ENCODE results near the gene DGKB.

DGKB gene

DNA sequence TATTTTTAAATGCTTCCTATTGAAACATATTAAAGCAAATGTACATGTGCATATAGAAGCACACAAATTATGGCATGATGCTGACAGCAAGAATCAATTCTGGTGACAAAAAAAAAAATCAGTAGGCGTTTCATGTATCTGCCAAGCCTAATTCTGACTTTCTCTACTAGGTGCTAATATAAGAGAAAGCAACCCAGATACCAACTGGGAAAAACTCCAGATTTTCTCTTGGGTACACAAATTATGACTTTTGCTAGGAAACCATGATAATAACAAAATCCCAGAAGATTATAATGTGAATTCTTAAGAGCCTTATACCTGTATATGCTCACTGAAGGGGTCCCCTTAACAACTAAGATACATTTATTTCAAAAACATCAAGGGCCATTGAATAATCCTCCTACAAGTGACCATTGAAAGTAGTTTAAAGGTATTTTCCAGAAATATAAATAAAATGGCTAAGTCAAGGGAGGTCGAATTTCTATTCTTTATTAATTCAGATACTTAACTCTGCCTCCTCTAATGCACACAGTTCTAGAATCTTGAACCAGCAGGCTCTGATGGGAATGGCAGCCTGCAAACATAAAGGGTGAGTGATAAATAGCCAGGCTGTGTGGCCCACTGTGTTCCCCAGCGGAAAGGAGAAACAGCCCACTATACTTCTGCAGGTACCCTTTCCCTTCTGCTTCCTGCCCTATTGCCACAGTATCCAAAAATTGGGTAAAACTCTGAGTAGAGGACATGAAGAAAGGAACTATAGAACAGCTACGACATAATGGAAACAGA is 84.5 kb downstream of the DGKB start:
- no peak for DNase-seq

DNA sequence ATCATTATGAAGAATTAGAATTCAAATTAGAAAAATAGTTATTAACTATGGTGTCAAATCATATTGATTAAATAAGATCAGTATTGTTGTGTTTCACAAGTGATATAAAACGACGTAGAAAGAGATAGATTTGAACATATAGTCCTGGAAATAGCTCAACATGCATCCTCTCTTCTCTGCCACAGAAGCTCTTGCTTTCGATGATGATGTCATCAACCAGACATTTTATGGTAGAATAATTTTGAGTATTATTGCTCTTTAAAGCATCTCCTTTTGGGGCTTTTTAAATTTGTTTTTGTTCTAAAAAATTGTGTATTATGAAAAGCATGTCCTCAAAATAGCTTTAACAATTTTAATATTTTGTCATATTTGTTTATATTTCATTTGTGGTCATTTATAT is 95.0 kb downstream of the DGKB start:
- DNase-seq: no peak

DNA sequence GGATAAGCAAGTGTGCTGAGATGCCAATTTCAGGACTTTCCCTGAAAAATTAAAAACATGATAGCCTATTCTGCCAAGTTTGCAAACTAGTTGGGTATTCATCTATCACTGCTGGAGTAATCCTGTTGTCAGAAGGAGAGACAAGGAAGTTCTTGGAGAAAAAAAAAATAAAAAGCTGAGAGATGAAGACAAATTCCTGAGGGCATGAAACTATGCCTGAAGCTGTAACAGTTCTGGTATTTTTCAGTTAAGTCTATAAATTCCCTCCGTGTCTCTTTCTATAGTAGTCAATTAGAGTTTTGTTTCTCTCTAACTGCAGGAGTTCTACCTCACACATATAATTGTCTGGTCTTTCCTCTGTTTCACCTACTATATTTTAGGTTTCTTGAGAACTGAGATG is 95.7 kb downstream of the DGKB start:
- DNase-seq: no peak

DNA sequence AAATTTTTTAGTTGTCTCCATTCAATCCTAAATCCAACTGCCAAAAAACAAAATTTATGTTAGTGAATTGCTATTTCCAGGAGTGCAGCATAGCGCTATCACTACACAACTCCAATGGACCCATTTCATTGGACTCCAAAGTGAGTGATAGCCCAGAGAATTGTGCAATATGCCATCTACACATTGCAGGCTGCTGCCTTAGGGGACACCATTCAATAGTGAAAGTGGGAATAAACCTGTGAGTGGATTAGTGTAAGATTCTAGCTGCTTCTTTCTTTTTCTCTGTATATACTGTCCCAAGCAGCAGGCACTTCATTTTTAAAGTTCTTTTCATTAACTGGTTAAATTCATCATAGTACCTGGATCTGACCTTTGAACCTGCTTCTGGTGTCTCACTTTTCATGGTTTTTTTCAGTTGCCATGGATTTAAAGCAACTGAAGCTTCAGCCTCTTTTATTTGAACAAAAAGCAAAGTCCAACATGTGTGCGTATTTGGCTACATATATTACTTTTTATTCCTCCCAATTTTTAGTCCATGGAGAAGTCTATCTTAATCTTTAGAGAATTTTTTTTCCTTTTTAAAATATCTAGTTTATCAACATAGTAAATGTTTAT is 97.3 kb downstream of the DGKB start:
- DNase-seq: no peak

DNA sequence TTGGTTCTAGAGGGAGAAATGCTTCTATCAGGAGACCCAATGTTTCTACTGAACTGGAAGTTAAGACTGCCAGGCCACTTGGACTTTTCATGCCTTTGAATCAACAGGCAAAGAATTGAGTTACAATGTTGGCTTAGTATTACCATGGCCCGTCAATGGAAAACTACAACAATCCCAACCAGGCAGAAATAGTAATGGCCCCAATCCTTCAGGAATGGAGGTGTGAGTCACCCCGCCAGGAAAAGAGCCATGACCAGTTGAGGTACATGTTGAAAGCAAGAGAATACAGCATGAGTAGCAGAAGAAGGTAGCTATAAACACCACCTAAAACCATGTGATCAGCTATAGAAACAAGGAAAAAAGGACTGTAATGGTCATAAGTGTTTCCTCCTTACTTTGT is 101.9 kb downstream of the DGKB start:
- no peak for DNase-seq

DNA sequence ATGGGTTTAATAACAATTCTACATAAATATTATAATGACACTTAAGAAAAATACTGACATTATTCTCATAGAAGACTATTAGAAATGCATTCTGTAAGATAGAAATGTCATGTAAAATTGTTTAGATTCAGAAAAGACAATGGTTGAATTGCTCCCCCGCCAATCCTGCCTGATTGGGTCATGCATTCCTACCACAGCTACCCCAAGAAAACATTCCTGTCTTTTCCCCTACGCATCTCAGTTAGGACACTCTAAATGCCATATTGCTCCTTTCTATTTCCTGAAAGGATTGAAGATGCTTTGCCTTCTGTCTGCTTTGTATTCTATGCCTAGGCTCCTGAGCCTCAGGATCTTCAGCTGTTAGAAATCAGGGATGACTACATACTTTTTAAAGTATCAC is 109.4 kb downstream of the DGKB start:
- DNase-seq: no peak

DNA sequence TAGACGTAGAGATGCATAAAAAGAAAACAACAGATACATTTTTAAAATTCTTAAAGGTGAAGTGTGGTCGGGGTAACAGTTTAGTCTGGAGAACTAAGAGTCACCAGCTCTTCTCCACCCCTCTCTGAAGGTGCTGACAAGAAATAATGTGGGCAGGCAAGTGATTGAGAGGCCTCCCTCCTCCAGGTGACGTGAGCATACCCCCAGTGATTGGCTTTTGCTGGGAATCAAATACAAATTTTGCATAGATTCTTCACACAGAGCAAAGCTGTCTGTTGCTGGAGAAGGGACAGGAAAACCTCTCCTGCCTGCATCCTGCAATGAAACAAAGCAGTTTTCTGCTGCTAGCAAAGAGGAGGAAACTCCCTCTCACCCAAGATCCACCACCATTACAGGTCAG is 115.0 kb downstream of the DGKB start:
- no peak for DNase-seq

DNA sequence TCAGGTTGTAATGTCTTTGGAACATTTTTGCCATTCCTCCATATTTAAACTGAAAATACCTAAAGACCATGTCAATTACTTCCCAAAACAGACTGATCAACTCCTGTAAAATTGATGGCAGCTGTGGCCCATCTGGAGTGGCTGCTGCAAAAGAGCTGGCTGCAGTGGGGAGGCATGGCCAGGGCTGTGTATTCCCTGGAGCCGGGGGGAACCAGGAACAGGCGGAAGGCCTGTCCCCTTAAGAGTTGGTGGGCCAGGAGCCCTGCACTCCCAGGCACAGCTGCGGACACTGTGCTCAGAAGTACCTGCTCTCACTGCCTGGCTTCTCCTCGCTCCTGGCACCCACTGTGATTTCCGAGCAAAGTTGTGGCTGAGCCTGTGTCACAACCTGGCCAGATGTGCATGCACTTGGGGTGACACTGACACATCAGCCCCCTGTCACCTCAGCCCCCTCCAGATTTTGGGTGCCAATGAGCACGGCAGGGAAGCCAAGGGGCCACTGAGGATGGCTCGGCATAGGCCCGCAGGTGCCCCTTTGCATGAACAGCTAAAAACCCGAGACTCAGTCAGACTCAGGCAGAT is 116.1 kb downstream of the DGKB start:
- no peak for DNase-seq

DNA sequence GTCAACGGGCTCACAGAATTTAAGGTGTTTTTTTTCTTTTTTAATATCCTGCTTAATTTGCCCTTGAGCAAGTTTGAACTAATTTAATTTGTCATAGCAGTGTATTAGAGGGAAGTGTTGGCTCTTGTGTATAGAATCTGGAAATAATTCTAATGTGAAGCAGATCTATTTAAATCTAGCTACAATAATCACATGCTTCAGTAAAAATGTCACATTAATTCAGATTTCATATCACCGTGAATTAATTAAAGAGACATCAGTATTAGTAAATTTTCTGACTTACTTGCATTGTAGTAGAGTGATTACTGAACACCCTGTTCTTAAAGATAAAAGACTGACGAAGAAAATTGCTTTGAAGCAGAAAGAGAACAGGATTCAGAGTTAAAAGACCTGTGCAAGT is 124.7 kb downstream of the DGKB start:
- no peak for DNase-seq

DNA sequence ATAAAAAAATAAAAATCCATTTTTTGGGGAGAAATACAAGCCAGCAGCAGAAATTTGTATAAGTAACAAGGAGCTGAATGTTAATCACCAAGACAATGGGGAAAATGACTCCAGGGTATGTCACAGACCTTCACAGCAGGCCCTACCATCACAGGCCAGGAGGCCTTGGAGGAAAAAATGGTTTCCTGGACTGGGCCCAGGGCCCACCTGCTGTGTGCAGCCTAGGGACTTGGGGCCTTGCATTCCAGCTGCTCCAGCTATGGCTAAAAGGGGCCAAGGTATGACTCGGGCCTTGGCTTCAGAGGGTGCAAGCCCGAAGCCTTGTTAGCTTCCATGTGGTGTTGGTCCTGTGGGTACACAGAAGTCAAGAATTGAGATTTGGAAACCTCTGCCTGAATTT is 126.3 kb downstream of the DGKB start:
- DNase-seq: no peak

DNA sequence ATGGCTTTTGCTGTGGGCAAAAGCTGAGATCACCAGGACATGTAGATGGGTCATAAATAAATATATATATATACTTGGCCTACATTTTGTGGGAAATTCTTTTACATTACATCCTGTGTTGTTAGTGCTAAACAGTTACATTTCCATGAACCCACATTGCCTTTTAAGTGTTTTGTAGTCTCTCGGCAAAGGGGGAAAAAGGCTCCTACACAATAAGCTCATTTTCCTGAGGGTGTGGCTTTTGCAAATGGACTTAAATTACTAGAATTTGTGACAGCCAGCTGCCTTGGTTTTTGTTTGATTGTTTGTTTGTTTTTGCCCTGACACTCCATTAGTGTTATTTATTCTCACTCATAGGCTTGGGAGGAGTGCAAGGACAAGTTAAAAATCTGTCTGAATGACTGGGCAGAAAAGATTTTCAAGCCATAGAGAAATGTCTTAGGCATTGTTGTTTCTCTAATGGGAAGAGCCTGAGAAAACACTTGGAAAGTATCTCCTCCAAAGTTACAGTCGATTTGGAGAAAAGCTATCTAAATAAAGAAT is 128.8 kb downstream of the DGKB start:
- no peak for DNase-seq

DNA sequence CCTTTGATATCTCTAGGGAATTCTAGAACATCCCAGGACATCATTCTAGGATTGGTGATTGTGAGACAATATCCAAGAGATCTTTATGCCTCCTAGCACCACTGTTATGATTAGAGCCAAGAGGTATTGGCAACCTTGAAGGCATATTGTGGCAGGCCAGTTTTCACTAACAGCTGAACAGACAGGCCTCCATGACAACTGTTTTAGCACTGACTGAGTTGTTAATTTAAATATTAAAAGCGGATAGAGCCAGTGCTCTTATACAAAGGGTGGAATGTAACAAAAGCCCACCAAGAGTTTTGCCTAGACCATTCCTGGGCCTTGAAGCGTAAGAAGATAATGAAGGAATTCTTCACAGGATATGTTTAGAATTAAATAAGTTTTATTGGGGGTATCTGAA is 131.9 kb downstream of the DGKB start:
- no peak for DNase-seq

DNA sequence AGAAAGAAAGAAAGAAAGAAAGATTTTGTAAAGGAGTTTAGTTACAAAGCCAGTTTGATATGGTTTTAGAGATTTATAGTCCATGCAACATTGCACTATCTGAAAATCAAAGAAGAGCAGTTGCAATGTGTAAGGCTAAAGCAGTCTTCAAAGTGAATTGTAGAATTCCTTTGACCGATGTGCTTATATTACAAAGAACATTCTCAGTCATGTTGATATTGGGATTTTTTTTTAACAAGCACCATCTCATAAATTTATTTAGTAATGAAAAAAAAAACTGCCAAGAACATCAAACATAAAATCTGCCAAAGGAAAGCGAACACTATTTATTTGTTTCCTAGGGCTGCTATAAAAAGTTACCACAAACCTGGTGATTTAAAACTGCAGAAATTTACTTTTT is 133.3 kb downstream of the DGKB start:
- DNase-seq: no peak

DNA sequence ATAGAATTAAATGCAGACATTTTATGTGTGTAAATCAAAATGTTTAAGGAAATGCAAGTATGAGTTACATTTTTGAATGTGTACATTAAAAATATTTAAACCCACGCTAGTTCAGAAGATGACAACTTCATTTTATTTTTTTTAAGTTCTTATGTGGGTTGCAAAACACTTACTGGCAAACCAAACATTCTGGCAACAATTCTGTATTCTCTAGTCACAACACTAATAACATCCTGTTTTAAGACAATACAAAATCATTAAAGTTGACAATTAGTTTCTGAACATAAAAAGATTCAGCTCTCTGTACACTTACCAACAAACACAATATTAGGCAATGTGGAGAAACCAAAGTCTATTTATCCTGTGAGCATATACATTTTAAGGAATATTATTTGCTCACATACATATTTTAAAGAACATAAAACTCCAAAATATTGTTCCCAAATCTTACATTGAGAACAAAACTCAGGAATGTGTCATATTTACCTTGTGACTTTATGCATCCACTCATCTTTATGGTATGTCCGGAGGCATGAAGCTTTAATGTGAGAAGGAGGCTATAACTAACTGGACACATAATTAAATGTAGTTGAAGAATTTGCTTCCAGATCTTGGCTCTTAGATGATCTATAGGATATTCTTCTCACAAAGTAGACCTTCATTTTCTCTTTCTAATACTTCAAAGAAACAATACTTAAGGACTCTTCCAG is 134.7 kb downstream of the DGKB start:
- no peak for DNase-seq

DNA sequence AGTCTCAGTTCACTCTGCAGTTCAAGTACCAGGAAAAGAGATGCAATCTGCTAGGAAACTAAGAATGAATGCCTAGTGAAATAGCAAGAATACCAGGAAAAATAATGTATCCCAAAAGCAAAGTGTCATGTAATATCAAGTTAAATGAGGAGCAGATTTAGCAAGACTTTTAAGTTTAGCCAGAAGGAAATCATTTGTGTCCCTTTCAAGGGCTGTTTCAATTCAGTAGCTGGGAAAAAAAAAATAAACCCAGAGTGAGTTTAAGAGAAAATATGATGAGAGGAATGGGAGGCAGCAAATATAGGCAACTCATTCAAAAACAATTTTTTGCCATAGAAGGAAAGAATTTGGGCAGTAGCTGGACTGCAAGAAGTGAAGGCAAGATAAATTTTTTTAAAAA is 135.8 kb downstream of the DGKB start:
- DNase-seq: no peak

DNA sequence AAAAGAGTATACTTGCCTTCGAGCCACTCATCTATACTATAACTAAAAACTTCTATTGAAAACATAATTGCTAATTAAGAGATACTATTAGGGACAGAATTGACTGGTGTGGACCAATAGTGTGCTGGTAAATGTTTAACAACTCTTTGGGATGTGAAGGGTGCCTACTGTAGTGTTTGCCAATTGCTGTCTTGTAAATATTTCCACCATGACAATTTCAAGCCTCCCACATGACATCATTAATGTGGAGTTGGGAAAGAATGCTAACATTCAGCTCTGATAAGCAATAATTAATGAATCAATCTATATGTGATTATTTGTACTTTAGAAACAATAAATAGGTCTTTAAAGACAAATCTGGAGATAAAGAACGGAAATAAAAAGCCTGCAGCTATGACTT is 136.8 kb downstream of the DGKB start:
- DNase-seq: no peak

DNA sequence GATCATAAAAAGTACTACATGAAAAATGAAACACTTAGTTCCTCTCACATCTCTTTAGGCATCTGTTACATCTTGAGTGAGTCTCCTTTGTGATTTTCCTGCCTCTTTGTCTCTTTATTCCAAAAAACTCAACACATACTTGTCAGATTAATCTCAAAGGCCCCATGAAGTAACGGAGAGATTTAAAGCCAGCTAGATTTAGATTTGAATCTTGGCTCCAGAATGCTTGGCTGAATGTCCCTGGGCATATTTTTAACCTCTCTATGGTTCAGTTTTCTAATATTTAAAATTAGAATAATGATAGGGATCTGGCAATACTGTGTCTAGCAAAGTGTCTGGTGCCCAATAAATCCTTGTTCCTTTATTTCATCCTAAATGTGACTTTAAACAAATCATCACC is 140.0 kb downstream of the DGKB start:
- DNase-seq: no peak

DNA sequence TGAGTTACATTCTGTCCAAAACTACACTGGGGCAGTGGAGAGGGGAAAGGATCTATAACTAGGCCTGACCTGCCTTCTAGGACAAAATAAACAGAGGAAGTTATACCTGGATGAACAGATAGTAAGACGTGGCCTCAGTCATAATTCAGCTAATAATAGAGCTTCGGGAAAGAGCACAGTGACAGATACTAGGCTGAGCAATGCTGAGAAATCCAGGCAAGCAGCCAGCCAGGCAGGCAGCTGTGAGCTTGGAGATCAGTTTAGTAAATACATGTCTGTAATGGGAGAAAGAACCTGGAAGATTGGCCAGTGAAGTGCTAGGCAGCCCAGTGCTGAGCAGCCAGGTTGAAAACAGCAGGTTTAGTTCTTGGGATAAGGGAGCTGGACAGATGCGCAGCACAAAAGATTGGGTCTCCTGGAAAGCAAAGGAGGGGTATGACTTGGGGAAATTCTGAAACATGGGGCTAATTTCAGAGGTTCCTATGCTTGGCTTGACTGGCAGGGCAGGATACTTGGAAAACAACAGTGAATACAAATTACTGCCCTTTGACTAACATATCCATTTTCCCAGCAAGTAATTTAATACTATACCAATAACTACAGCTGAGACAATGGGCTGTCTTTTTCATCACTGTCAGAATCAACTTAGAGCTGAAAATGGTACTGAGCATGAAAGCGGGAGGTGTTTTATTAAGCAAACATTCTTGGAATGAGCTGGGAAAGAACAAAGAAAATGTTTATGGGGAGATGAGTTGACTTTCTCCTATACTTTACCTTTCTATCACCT is 140.8 kb downstream of the DGKB start:
- no peak for DNase-seq

DNA sequence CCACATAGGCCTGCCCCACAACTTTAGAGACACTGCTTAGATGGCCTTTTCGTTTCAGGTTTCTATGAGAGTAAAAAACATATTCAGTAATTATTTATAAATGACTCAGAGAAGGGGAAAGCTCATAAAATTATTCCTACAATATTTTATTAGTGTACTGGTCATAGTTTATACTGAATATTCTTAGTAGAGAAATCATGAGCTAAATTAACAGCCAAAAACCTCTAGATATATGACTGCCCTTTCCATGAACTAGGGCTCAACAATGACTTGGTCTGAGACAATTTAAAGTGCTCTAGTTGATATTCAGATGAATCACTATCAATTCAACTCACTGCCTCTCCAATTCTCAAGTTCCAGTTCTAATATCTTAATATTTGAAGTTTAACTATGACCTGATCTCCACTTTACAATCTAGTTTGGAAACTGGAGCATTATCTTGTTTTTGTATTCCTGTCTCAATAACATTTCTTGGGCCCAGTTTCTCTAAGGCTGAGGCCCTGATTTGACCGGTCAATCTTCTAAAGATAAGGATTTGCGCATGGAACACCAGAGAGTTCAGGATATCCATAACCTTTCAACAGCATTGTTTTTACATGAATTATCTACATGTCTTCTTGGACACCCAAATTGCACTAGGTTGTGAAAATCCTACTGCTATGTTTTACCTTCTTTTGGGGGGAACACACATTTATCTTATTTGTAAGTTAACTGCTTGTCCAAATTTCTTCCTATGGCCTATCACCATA is 141.6 kb downstream of the DGKB start:
- DNase-seq: no peak

DNA sequence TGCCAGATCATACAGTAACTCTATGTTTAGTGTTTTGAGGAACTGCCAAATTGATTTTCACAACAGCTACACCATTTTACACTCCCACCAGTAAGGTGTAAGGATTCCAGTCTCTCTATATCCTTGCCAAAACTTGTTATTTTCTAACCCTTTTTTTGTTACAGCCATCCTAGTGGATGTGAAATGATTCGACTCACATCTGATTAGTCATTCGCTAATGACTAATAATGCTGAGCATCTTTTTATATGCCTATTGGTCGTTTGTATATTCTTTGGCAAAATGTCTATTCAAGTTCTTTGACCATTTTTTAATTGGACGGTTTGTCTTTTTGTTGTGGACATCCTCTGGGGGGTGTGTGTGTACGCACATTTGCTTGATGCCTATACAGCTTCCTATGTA is 142.8 kb downstream of the DGKB start:
- no peak for DNase-seq

DNA sequence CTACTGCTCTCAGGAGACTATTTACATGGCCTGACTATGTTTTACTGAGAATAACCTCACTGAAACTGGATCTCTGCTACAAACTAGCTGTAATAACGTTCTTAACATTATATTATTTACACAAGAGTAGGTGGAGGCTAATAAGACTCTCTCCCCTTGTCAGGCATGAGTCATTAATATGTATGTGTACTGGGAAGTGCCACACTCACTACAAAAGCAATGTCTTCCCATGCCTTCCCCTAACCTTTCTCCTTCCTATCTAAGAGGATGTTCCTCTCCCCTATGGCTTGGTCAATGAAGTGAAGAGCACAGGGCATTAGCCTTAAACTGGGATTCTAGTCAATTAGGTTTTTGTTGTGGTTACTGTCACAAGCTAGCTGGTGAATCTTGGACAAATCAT is 147.9 kb downstream of the DGKB start:
- no peak for DNase-seq

DNA sequence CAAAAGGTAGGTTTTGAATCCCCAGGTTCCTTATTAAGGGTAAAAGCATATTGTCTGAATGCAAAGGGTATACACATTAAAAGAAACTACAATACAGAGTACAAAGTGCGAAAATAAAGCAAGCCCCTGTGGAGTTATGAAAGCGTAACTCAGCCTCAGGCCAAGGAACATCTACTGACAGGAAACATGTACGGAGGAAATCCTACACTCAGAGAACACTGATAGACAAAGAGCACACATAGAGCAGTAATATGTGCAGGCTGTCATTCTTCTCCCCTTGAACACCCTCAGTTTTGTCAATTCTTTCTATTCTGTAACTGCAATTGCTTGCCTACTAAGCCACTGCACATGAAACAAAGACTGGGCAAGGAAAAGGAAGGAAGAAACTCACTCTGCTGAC is 150.2 kb downstream of the DGKB start:
- DNase-seq: no peak
